Measurements from ENCODE around the gene MARCO. TPM values are rescaled to one million over a fixed set of nuclear protein-coding genes. Genes with fewer than 3 reads are reported as not detected.

Gene MARCO
- total and polyA plus RNA-seq, 10 donors = 3.0 to 155 (median 24.3) TPM

DNA sequence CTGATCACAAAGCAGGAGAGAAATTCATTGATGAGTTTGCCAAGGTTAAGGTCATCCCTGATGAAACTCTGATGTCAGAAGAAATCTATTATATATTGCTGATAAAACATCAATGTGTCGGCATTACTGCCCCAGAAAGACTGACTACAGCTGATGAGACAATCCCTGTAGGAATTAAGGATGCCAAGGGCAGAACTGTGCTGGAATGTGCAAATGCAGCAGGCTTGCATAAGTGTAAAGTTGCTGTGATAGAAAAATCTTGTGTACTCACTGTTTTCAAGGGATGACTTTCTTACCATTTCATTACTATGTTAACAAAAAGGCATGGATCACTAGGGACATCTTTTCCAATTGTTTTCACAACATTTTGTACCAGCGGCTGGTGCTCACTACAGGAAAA lies 19.7 kb upstream of the MARCO start:
- Histone ChIP-seq H3K4me1 (peaks cover 0 to 6% (median 0%) of the 10 kb centered on the region in 6 donors), H3K36me3 (no peaks in the 10 kb centered on the region), H3K4me3 (no peak overlapping the region), H3K9me3 (no peaks in the 10 kb centered on the region), H3K27ac (no peak overlapping the region), H3K27me3 (replicated peaks in 1 of 7) (peaks cover 0 to 15% (median 0%) of the 10 kb centered on the region in 7 donors)
- intact Hi-C loops (cut with DNase I; ENCODE audit: low total_unique reads) = no loop called here
- no peak for DNase-seq
- TF ChIP-seq, protein P1, sequence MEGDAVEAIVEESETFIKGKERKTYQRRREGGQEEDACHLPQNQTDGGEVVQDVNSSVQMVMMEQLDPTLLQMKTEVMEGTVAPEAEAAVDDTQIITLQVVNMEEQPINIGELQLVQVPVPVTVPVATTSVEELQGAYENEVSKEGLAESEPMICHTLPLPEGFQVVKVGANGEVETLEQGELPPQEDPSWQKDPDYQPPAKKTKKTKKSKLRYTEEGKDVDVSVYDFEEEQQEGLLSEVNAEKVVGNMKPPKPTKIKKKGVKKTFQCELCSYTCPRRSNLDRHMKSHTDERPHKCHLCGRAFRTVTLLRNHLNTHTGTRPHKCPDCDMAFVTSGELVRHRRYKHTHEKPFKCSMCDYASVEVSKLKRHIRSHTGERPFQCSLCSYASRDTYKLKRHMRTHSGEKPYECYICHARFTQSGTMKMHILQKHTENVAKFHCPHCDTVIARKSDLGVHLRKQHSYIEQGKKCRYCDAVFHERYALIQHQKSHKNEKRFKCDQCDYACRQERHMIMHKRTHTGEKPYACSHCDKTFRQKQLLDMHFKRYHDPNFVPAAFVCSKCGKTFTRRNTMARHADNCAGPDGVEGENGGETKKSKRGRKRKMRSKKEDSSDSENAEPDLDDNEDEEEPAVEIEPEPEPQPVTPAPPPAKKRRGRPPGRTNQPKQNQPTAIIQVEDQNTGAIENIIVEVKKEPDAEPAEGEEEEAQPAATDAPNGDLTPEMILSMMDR (IDR thresholded peaks at IDR 0.05 in 8 of 11, conservative IDR thresholded peaks at IDR 0.05 in 3 of 11) = no peak
- TF ChIP-seq POLR2A (IDR thresholded peaks at IDR 0.05) (no peak), POLR2AphosphoS5 (IDR thresholded peaks at IDR 0.05) (no peak)
- WGBS, 5 donors = 82 to 95% (median 89%) methylated on average over 2 of the region's 2 CpGs

DNA sequence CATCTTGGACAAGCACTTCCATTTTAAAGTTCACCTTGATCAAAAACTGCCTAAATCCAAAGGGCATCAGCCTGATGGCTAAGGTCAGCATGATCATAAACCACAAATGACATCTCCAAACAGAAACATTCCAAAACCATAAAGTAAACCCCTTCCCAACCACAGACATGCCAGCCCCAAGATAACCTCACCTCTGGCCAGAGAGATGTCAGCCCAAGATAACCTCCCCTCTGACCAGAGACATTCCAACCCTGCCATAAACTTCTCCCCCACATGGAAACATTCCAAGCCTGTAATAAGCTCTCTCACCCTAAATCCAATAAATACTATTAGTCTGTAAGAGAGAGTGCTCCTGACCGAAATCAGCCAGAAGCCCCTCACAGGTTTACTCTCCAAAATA lies 18.6 kb upstream of the MARCO start:
- DNase-seq = no peak
- TF ChIP-seq POLR2AphosphoS5 (IDR thresholded peaks at IDR 0.05) (no peak), POLR2A (IDR thresholded peaks at IDR 0.05) (no peak)
- TF ChIP-seq, protein P1 (IDR thresholded peaks at IDR 0.05 in 8 of 11, conservative IDR thresholded peaks at IDR 0.05 in 3 of 11) = no peak
- intact Hi-C loops (cut with DNase I; ENCODE audit: low total_unique reads) = no loop called here
- Histone ChIP-seq H3K27me3 (replicated peaks in 1 of 7) (peaks cover 0 to 15% (median 0%) of the 10 kb centered on the region in 7 donors), H3K27ac (no peak overlapping the region), H3K4me1 (peaks cover 0 to 6% (median 0%) of the 10 kb centered on the region in 6 donors), H3K36me3 (no peaks in the 10 kb centered on the region), H3K4me3 (no peak overlapping the region), H3K9me3 (no peaks in the 10 kb centered on the region)
- WGBS, 5 donors = 72 to 81% (median 80%) methylated on average over 1 of the region's 1 CpG

GRCh38 chr2:118925476-118925875 lies 16.5 kb upstream of the MARCO start:
- Histone ChIP-seq H3K4me1 (peaks cover 0 to 6% (median 0%) of the 10 kb centered on the region in 6 donors), H3K4me3 (no peak overlapping the region), H3K27me3 (replicated peaks in 1 of 7) (peaks cover 0 to 15% (median 0%) of the 10 kb centered on the region in 7 donors), H3K27ac (no peak overlapping the region), H3K9me3 (no peaks in the 10 kb centered on the region), H3K36me3 (no peaks in the 10 kb centered on the region)
- intact Hi-C loops (cut with DNase I; ENCODE audit: low total_unique reads) = no loop called here
- 48 to 73% (median 65%) methylated on average over 5 of the region's 5 CpGs for WGBS, 5 donors
- TF ChIP-seq POLR2A (IDR thresholded peaks at IDR 0.05) (no peak), POLR2AphosphoS5 (IDR thresholded peaks at IDR 0.05) (no peak)
- TF ChIP-seq, protein P1 (IDR thresholded peaks at IDR 0.05 in 8 of 11, conservative IDR thresholded peaks at IDR 0.05 in 3 of 11) = no peak
- no peak for DNase-seq

GRCh38 chr2:118925981-118926380 lies 16.0 kb upstream of the MARCO start:
- Histone ChIP-seq H3K27me3 (replicated peaks in 1 of 7) (peaks cover 0 to 15% (median 0%) of the 10 kb centered on the region in 7 donors), H3K36me3 (no peaks in the 10 kb centered on the region), H3K4me1 (peaks cover 0 to 6% (median 0%) of the 10 kb centered on the region in 6 donors), H3K4me3 (no peak overlapping the region), H3K9me3 (no peaks in the 10 kb centered on the region), H3K27ac (no peak overlapping the region)
- TF ChIP-seq, protein P1 (IDR thresholded peaks at IDR 0.05 in 8 of 11, conservative IDR thresholded peaks at IDR 0.05 in 3 of 11) = no peak
- TF ChIP-seq POLR2A (IDR thresholded peaks at IDR 0.05) = no peak
- no peak for TF ChIP-seq POLR2AphosphoS5 (IDR thresholded peaks at IDR 0.05)
- 33 to 54% (median 40%) methylated on average over 1 of the region's 1 CpG for WGBS, 5 donors
- no peak for DNase-seq
- intact Hi-C loops (cut with DNase I; ENCODE audit: low total_unique reads) = no loop called here

Data from spleen (tissue), 11 donors.